Suprapubic skin (tissue), 4 donors: ENCODE measurements around the gene DPH7. TPM values are rescaled to one million over a fixed set of nuclear protein-coding genes. Genes with fewer than 3 reads are reported as not detected.

Experiments used
- DNase-seq, 2 donors: peaks; one replicate each; pipeline ENCODE4 v3.0.0-alpha.2; 2019; ENCODE audit warnings: low spot score in 2 of 2
- H3K27ac ChIP-seq: fragments of 200-600 bp; sonication (generic); one replicate; pipeline ENCODE4 v1.5.1; 2019
- H3K27me3 ChIP-seq: fragments of 200-600 bp; sonication (generic); one replicate; pipeline ENCODE4 v1.5.1; 2019
- H3K36me3 ChIP-seq: fragments of 200-600 bp; sonication (generic); one replicate; pipeline ENCODE4 v1.5.1; 2019
- H3K4me1 ChIP-seq: fragments of 200-600 bp; sonication (generic); one replicate; pipeline ENCODE4 v1.5.1; 2019
- H3K4me3 ChIP-seq: fragments of 200-600 bp; sonication (generic); one replicate; pipeline ENCODE4 v1.5.1; 2019; ENCODE audit warnings: mild to moderate bottlenecking
- H3K9me3 ChIP-seq: fragments of 200-600 bp; sonication (generic); one replicate; pipeline ENCODE4 v1.5.1; 2019
- CTCF ChIP-seq, 2 donors: fragments of 200-600 bp in 1 of 2; fragments of 450-650 bp in 1 of 2; sonication (generic) in 1 of 2; IDR thresholded peaks; one replicate each; pipeline ENCODE4 v1.5.1; 2016 to 2019; ENCODE audit warnings: antibody characterized with exemption in 2 of 2, mild to moderate bottlenecking in 1 of 2, moderate library complexity in 1 of 2
- EP300 ChIP-seq: sonication (generic); formaldehyde crosslinking; IDR thresholded peaks from one replicate; pipeline ENCODE4 v1.6.1; 2017; ENCODE audit warnings: antibody characterized with exemption
- POLR2A ChIP-seq, 2 donors: fragments of 450-650 bp; IDR thresholded peaks; one replicate each; pipeline ENCODE4 v1.6.1; 2017; ENCODE audit warnings: antibody characterized with exemption in 2 of 2, mild to moderate bottlenecking in 2 of 2, moderate library complexity in 2 of 2
- POLR2AphosphoS5 ChIP-seq, 3 donors: sonication (generic); formaldehyde crosslinking; IDR thresholded peaks; one replicate each; pipeline ENCODE4 v1.6.1; 2017; ENCODE audit warnings: antibody characterized with exemption in 3 of 3
- WGBS: methylation state at CpG from one replicate; pipeline ENCODE4 v1.1.5; 2018; 5-methylcytosine and 5-hydroxymethylcytosine counted together
- total RNA-seq, 4 donors: library from RNA; depleted of rRNA; stranded (reverse); fragments of >200 nt; gene quantifications; one replicate each; pipeline ENCODE4 v1.1.0, GENCODE V29; 2016

DPH7 gene
- total RNA-seq, 4 donors from 2014 or later: 26.8 to 64.8 (median 34.1) TPM

GRCh38 chr9:137615387-137615871, 36.7 kb upstream of the DPH7 start:
- no peak for TF ChIP-seq EP300
- no peak for TF ChIP-seq CTCF (IDR thresholded peaks at IDR 0.05)
- TF ChIP-seq POLR2AphosphoS5 (IDR thresholded peaks at IDR 0.05): no peak

GRCh38 chr9:137614631-137615386, 36.1 kb upstream of the DPH7 start:
- 86% methylated on average over 18 of the region's 25 CpGs for WGBS
- Histone ChIP-seq H3K27ac (peak overlapping the region; percentile 56), H3K4me3 (no peak overlapping the region), H3K4me1 (peaks cover 60% of the 10 kb centered on the region), H3K36me3 (peaks cover 24% of the 10 kb centered on the region), H3K9me3 (no peaks in the 10 kb centered on the region), H3K27me3 (no peaks in the 10 kb centered on the region)
- TF ChIP-seq POLR2A (IDR thresholded peaks at IDR 0.05): no peak
- TF ChIP-seq POLR2AphosphoS5 (IDR thresholded peaks at IDR 0.05): no peak
- no peak for TF ChIP-seq EP300
- TF ChIP-seq CTCF (IDR thresholded peaks at IDR 0.05): no peak
- DNase-seq: no peak

More at GRCh38 chr9:137615387-137615871, 36.7 kb upstream of the DPH7 start:
- Histone ChIP-seq H3K27ac (peak overlapping the region; percentile 56), H3K4me3 (no peak overlapping the region), H3K9me3 (no peaks in the 10 kb centered on the region), H3K4me1 (peaks cover 66% of the 10 kb centered on the region), H3K27me3 (no peaks in the 10 kb centered on the region), H3K36me3 (peaks cover 24% of the 10 kb centered on the region)
- no CpG with 5 or more reads among the region's 19 CpGs for WGBS
- no peak for DNase-seq

- WGBS: 90% methylated on average over 15 of the region's 27 CpGs
- Histone ChIP-seq H3K4me3 (no peak overlapping the region), H3K4me1 (peaks cover 57% of the 10 kb centered on the region), H3K36me3 (peaks cover 24% of the 10 kb centered on the region), H3K27me3 (no peaks in the 10 kb centered on the region), H3K27ac (peak overlapping the region; percentile 85), H3K9me3 (no peaks in the 10 kb centered on the region)
- TF ChIP-seq POLR2A (IDR thresholded peaks at IDR 0.05) (no peak), CTCF (IDR thresholded peaks at IDR 0.05) (no peak), POLR2AphosphoS5 (IDR thresholded peaks at IDR 0.05) (no peak)
- no peak for DNase-seq
Measured at GRCh38 chr9:137613738-137614523, 35.2 kb upstream of the DPH7 start.

- whole genome bisulfite sequencing: 82% methylated on average over 4 of the region's 5 CpGs
- no peak for DNase-seq
- Histone ChIP-seq H3K9me3 (no peaks in the 10 kb centered on the region), H3K27ac (peak overlapping the region; percentile 85), H3K4me3 (no peak overlapping the region), H3K36me3 (peaks cover 24% of the 10 kb centered on the region), H3K27me3 (no peaks in the 10 kb centered on the region), H3K4me1 (peaks cover 63% of the 10 kb centered on the region)
- no peak for TF ChIP-seq POLR2AphosphoS5 (IDR thresholded peaks at IDR 0.05)
- no peak for TF ChIP-seq EP300
- no peak for TF ChIP-seq CTCF (IDR thresholded peaks at IDR 0.05)
- no peak for TF ChIP-seq POLR2A (IDR thresholded peaks at IDR 0.05)
Measured at GRCh38 chr9:137613259-137613658, 34.5 kb upstream of the DPH7 start.

- no peaks in the 10 kb centered on the region for H3K27me3 ChIP-seq
- 50% methylated on average over 4 of the region's 8 CpGs for WGBS
- H3K4me1 ChIP-seq: peaks cover 64% of the 10 kb centered on the region
- H3K9me3 ChIP-seq: no peaks in the 10 kb centered on the region
- H3K4me3 ChIP-seq: peak overlapping the region; percentile 1
- H3K27ac ChIP-seq: peak overlapping the region; percentile 85
- H3K36me3 ChIP-seq: peaks cover 24% of the 10 kb centered on the region
- no peak for TF ChIP-seq POLR2A (IDR thresholded peaks at IDR 0.05)
- TF ChIP-seq EP300: no peak
- TF ChIP-seq CTCF (IDR thresholded peaks at IDR 0.05): no peak
- TF ChIP-seq POLR2AphosphoS5 (IDR thresholded peaks at IDR 0.05): no peak
- no peak for DNase-seq
Measured at GRCh38 chr9:137612741-137613142, 34.0 kb upstream of the DPH7 start.
